Karpas-422 (cell line): ENCODE data around the gene TCTN2. TPM values are rescaled to one million over a fixed set of nuclear protein-coding genes. Genes with fewer than 3 reads are reported as not detected.

Source experiments
- DNase-seq: peaks from one replicate; pipeline ENCODE4 v3.0.0-alpha.2; 2015
- H2AFZ ChIP-seq: fragments of 200-600 bp; sonication (generic); 2 replicates; pipeline ENCODE4 v1.6.1; 2014; ENCODE audit warnings: antibody characterized with exemption, low read length, mixed read lengths
- H3K27ac ChIP-seq: fragments of 200-600 bp; sonication (generic); 2 replicates; pipeline ENCODE4 v1.5.1; 2014; ENCODE audit warnings: mild to moderate bottlenecking, low read length, moderate library complexity
- H3K27me3 ChIP-seq: fragments of 200-600 bp; sonication (generic); 2 replicates; pipeline ENCODE4 v1.6.1; 2014; ENCODE audit warnings: low read length, mixed read lengths
- H3K36me3 ChIP-seq: fragments of 200-600 bp; sonication (generic); 2 replicates; pipeline ENCODE4 v1.6.1; 2014; ENCODE audit warnings: low read length, mixed read lengths; ENCODE audit not compliant: insufficient read depth
- H3K4me1 ChIP-seq: fragments of 200-600 bp; sonication (generic); 2 replicates; pipeline ENCODE4 v1.6.1; 2014; ENCODE audit warnings: mild to moderate bottlenecking, low read length, mixed read lengths
- H3K4me2 ChIP-seq: fragments of 200-600 bp; sonication (generic); 2 replicates; pipeline ENCODE4 v1.6.1; 2014; ENCODE audit warnings: low read length, low read depth, mild to moderate bottlenecking; ENCODE audit not compliant: poor library complexity, severe bottlenecking
- H3K4me3 ChIP-seq: fragments of 200-600 bp; sonication (generic); 2 replicates; pipeline ENCODE4 v1.5.1; 2014; ENCODE audit warnings: mild to moderate bottlenecking, antibody characterized with exemption, low read length, mixed read lengths
- H3K79me2 ChIP-seq: fragments of 200-600 bp; sonication (generic); 2 replicates; pipeline ENCODE4 v1.6.1; 2014; ENCODE audit warnings: mild to moderate bottlenecking, low read length, mixed read lengths
- H3K9ac ChIP-seq: fragments of 200-600 bp; sonication (generic); 2 replicates; pipeline ENCODE4 v1.6.0; 2014; ENCODE audit warnings: low read length
- H3K9me2 ChIP-seq: fragments of 200-600 bp; sonication (generic), shearing (Covaris generic); replicated peaks from 2 replicates; pipeline ENCODE4 v1.6.0; 2014; ENCODE audit warnings: mild to moderate bottlenecking, low read length, moderate library complexity; ENCODE audit not compliant: insufficient read depth
- H3K9me3 ChIP-seq: fragments of 300-700, 200-600 bp; sonication (generic); 2 replicates; pipeline ENCODE4 v1.6.1; 2014; ENCODE audit warnings: low read length, mixed read lengths
- H4K20me1 ChIP-seq: fragments of 200-600 bp; sonication (generic); 2 replicates; pipeline ENCODE4 v1.6.1; 2014; ENCODE audit warnings: mild to moderate bottlenecking, antibody characterized with exemption, low read length, low read depth; ENCODE audit not compliant: insufficient read depth
- total RNA-seq: library from RNA; depleted of rRNA; stranded (reverse); fragments of >200 nt; shearing (Covaris generic); gene quantifications from 2 replicates; pipeline ENCODE4 v1.2.3, GENCODE V29; 2014; ENCODE audit warnings: low replicate concordance

Gene TCTN2
- total RNA-seq, 1 experiment from 2014 or later = 6.4 TPM

DNA sequence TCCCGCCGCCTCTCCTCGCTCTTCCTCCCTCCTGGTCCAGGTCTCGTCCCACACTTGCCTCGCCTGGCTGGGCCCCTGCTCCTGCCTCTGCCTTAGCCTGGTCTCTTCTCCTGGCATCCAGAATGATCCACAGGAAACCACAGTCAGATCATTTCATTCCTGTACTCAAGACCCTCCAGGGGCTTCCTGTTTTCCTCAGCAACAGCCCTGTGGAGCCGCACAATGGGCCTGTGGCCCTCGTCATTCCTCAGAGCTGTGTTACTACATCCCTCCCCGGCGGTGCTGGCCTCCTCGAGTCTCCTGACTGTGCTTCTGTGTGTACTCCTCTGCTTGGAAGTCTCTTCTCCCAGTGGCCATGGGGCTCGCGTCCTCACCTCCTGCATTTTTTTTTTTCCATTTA is 61.3 kb downstream of the TCTN2 start:
- H3K9me3 ChIP-seq = no peaks in the 10 kb centered on the region
- no peak overlapping the region for H3K9ac ChIP-seq
- no peak overlapping the region for H3K4me2 ChIP-seq
- H3K4me1 ChIP-seq = no peaks in the 10 kb centered on the region
- H3K79me2 ChIP-seq = no peaks in the 10 kb centered on the region
- no peak for DNase-seq
- no peaks in the 10 kb centered on the region for H3K9me2 ChIP-seq
- H4K20me1 ChIP-seq = no peaks in the 10 kb centered on the region
- no peak overlapping the region for H3K27ac ChIP-seq
- H3K36me3 ChIP-seq = peaks cover 38% of the 10 kb centered on the region
- H3K27me3 ChIP-seq = no peaks in the 10 kb centered on the region
- H3K4me3 ChIP-seq = no peak overlapping the region
- no peak overlapping the region for H2AFZ ChIP-seq

- Histone ChIP-seq H3K4me3 (no peak overlapping the region), H3K9me2 (no peaks in the 10 kb centered on the region), H3K36me3 (peaks cover 35% of the 10 kb centered on the region), H3K9ac (no peak overlapping the region), H3K4me2 (no peak overlapping the region), H3K9me3 (no peaks in the 10 kb centered on the region), H2AFZ (no peak overlapping the region), H3K27me3 (no peaks in the 10 kb centered on the region), H3K79me2 (no peaks in the 10 kb centered on the region), H3K4me1 (no peaks in the 10 kb centered on the region), H4K20me1 (no peaks in the 10 kb centered on the region), H3K27ac (no peak overlapping the region)
- no peak for DNase-seq
These were observed 62.3 kb downstream of the TCTN2 start for GRCh38 chr12:123733229-123733628.

DNA sequence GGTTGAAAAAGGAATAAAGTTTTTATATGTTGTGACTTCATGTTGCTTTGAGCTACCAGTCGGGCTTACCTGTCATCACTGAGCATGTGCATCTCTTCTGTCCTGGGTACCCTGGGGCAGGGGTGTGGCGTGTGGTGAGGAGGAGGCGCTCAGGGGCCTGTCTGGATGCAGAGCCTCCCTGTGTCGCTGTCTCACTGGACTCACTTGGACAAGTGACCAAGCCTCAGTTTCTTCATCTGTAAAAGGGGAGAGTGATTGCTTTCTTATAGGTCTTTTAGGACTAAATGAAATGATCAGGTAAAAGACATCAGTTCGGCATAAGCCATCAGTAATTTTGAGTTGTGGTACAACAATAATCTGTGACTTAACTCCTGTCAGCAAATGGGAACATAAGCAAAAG is 63.4 kb downstream of the TCTN2 start:
- Histone ChIP-seq H3K79me2 (no peaks in the 10 kb centered on the region), H3K4me3 (no peak overlapping the region), H3K9me3 (no peaks in the 10 kb centered on the region), H3K4me2 (no peak overlapping the region), H3K9me2 (no peaks in the 10 kb centered on the region), H3K27me3 (no peaks in the 10 kb centered on the region), H3K36me3 (peaks cover 37% of the 10 kb centered on the region), H2AFZ (no peak overlapping the region), H3K9ac (no peak overlapping the region), H3K4me1 (no peaks in the 10 kb centered on the region), H3K27ac (no peak overlapping the region), H4K20me1 (no peaks in the 10 kb centered on the region)
- DNase-seq = no peak

DNA sequence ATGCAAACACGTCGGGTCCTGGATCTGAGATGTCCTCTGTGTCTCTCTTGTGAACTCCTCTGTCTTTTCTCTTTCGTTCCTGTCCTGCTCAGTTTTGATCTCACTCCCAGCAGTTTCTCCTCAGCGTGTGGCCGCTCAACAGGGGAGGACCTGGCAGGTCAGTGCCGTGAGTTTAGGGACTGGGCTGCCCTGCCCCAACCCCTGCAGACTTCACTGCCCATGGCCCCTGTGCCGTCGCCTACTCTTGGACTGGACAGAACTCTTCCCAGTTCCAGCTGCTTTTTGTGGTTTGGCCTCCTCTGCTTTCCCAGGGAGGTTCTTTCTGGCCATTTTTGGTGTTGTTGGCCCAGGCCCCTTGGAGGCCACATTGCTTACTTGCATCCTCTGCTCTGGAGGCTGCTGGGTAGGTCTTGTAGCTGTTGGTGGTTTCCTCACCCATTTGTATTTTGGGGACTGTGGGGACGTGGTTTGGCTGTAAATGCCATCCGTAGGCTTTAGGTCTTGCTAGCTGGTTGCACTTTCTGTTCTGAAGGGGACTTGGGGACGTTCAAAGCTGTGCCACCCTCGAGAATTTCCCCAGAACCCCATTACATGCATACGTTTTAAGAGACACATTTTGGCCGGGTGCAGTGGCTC is 71.1 kb downstream of the TCTN2 start:
- Histone ChIP-seq H3K36me3 (peaks cover 36% of the 10 kb centered on the region), H3K27me3 (no peaks in the 10 kb centered on the region), H3K9me3 (no peaks in the 10 kb centered on the region), H3K4me2 (no peak overlapping the region), H4K20me1 (no peaks in the 10 kb centered on the region), H3K4me3 (no peak overlapping the region), H3K79me2 (no peaks in the 10 kb centered on the region), H3K27ac (no peak overlapping the region), H3K4me1 (no peaks in the 10 kb centered on the region), H3K9ac (no peak overlapping the region), H2AFZ (no peak overlapping the region), H3K9me2 (no peaks in the 10 kb centered on the region)
- no peak for DNase-seq

DNA sequence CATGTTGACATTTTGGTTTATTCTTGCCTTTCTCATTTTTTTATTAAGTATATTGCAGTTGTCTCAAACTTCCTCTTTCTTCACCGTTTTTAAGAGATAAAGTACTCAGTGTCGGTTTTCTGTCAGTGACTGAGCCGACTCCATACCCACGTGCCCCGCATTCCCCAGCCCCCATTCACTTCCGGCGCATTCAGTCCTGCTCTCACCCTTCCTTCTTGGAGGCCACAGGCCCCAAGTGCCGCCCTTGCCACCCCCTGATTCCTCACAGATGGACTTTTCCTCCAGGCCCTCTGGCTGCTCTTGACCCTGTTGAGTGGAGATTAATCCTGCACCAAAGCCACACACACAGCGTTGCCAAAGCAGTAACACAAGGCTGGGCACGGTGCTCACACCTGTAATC is 72.1 kb downstream of the TCTN2 start:
- Histone ChIP-seq H3K4me3 (no peak overlapping the region), H3K36me3 (peaks cover 37% of the 10 kb centered on the region), H3K4me1 (no peaks in the 10 kb centered on the region), H4K20me1 (no peaks in the 10 kb centered on the region), H3K9me3 (no peaks in the 10 kb centered on the region), H3K4me2 (no peak overlapping the region), H3K27ac (no peak overlapping the region), H3K27me3 (no peaks in the 10 kb centered on the region), H3K79me2 (no peaks in the 10 kb centered on the region), H3K9me2 (no peaks in the 10 kb centered on the region), H2AFZ (no peak overlapping the region), H3K9ac (no peak overlapping the region)
- no peak for DNase-seq

GRCh38 chr12:123744836-123745235 is 73.9 kb downstream of the TCTN2 start:
- Histone ChIP-seq H3K9ac (no peak overlapping the region), H3K27ac (no peak overlapping the region), H3K4me3 (no peak overlapping the region), H3K27me3 (no peaks in the 10 kb centered on the region), H3K9me2 (no peaks in the 10 kb centered on the region), H3K79me2 (no peaks in the 10 kb centered on the region), H4K20me1 (no peaks in the 10 kb centered on the region), H3K4me1 (no peaks in the 10 kb centered on the region), H2AFZ (no peak overlapping the region), H3K4me2 (no peak overlapping the region), H3K36me3 (peaks cover 39% of the 10 kb centered on the region), H3K9me3 (no peaks in the 10 kb centered on the region)
- no peak for DNase-seq

DNA sequence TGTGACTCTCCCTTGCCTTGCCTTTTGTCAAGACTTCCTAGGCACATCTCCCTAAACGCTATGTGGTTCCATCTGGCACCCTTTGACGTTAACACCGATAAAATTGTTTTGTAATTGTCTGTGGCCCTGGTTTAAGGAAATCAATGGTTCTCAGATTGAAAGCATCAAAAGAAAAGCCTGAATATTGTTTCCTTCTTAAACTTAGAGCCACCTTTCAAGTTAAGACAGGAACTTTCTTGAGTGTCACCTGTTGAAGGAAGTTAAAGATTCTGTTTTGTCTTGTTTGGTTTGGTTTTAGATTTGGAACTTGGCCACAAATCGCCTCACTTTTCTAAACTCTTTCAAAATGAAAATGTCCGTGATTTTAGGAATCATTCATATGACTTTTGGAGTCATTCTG is 76.4 kb downstream of the TCTN2 start:
- H3K9me2 ChIP-seq = no peaks in the 10 kb centered on the region
- H3K36me3 ChIP-seq = peaks cover 50% of the 10 kb centered on the region
- no peak overlapping the region for H3K27ac ChIP-seq

DNA sequence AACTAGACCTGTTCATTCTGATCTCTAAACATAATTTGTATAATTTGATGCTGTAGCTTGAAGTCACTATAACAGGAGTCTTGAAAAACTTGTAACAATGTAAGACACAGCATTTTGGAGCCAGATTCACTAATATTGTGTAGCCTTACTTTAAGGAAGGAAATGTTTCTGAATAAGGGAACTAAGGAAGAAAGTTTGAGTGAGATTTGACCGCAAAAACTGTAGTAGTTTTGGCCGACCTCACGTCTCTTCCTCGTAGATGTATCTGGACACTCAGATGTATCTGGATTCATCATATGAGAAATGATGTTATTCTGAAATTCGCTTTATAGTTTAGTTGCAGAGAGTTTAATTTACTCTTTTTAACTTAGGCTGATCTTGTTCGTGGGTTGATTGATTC is 77.2 kb downstream of the TCTN2 start:
- H4K20me1 ChIP-seq = no peaks in the 10 kb centered on the region
- no peaks in the 10 kb centered on the region for H3K4me1 ChIP-seq
- no peak overlapping the region for H2AFZ ChIP-seq
- H3K9me2 ChIP-seq = no peaks in the 10 kb centered on the region
- no peaks in the 10 kb centered on the region for H3K79me2 ChIP-seq
- H3K9ac ChIP-seq = no peak overlapping the region
- H3K9me3 ChIP-seq = no peaks in the 10 kb centered on the region
- H3K27ac ChIP-seq = no peak overlapping the region
- no peak overlapping the region for H3K4me2 ChIP-seq
- H3K4me3 ChIP-seq = no peak overlapping the region
- no peaks in the 10 kb centered on the region for H3K27me3 ChIP-seq
- no peak for DNase-seq
- peaks cover 50% of the 10 kb centered on the region for H3K36me3 ChIP-seq

More for the DNA sequence above, 76.4 kb downstream of the TCTN2 start:
- Histone ChIP-seq H4K20me1 (no peaks in the 10 kb centered on the region), H3K27me3 (no peaks in the 10 kb centered on the region), H3K4me2 (no peak overlapping the region), H3K9ac (no peak overlapping the region), H3K4me3 (no peak overlapping the region), H3K9me3 (no peaks in the 10 kb centered on the region), H3K79me2 (no peaks in the 10 kb centered on the region), H3K4me1 (no peaks in the 10 kb centered on the region), H2AFZ (no peak overlapping the region)
- no peak for DNase-seq

DNA sequence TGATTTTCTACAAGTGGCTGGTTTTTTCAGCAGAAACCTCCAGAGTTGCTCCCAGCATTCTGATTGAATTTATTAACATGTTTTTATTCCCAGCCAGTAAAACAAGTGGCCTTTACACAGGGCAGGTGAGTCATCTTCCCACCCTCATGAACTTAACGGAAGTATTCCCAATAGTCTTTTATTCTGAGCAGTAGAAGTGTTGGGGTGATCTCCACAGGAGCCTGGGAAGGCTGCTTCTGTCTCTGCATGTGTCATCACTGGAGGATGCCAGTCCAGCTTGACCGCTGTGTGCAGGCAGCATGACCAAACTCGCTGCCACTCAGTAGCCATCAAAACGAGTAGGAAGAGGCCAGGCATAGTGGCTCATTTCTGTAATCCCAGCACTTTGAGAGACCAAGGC is 77.7 kb downstream of the TCTN2 start:
- H3K4me3 ChIP-seq = no peak overlapping the region
- no peak overlapping the region for H3K27ac ChIP-seq
- H3K36me3 ChIP-seq = peaks cover 49% of the 10 kb centered on the region
- H3K79me2 ChIP-seq = no peaks in the 10 kb centered on the region
- no peak overlapping the region for H3K9ac ChIP-seq
- no peaks in the 10 kb centered on the region for H3K9me3 ChIP-seq
- H3K27me3 ChIP-seq = no peaks in the 10 kb centered on the region
- H4K20me1 ChIP-seq = no peaks in the 10 kb centered on the region
- H2AFZ ChIP-seq = no peak overlapping the region
- no peak overlapping the region for H3K4me2 ChIP-seq
- no peak for DNase-seq
- H3K9me2 ChIP-seq = no peaks in the 10 kb centered on the region
- H3K4me1 ChIP-seq = no peaks in the 10 kb centered on the region
